Vagina (tissue), 2 donors: Measurements from ENCODE around the gene TRPV3. TPM values are rescaled to one million over a fixed set of nuclear protein-coding genes. Genes with fewer than 3 reads are reported as not detected.

Experiments
- DNase-seq, 2 donors: peaks; one replicate each; pipeline ENCODE4 v3.0.0-alpha.2; 2017; ENCODE audit errors: extremely low spot score in 2 of 2
- H3K27ac ChIP-seq: fragments of 200-600 bp; sonication (generic); one replicate; pipeline ENCODE4 v1.5.1; 2019
- H3K27me3 ChIP-seq: fragments of 200-600 bp; sonication (generic); one replicate; pipeline ENCODE4 v1.5.1; 2019
- H3K36me3 ChIP-seq, 2 donors: fragments of 200-600 bp; sonication (generic); one replicate each; pipeline ENCODE4 v1.5.1; 2017 to 2019
- H3K4me1 ChIP-seq: fragments of 200-600 bp; sonication (generic); one replicate; pipeline ENCODE4 v1.5.1; 2019
- H3K4me3 ChIP-seq, 2 donors: fragments of 200-600 bp; sonication (generic); 1 replicate in 1 of 2; 2 replicates in 1 of 2; pipeline ENCODE4 v1.5.1; 2016 to 2019
- H3K9me3 ChIP-seq: fragments of 200-600 bp; sonication (generic); one replicate; pipeline ENCODE4 v1.5.1; 2019
- CTCF ChIP-seq, 3 experiments: fragments of 450-650 bp in 2 of 3; fragments of 200-600 bp in 1 of 3; sonication (generic) in 1 of 3; IDR thresholded peaks; one replicate each; pipeline ENCODE4 v1.5.1; 2017 to 2019; ENCODE audit warnings: antibody characterized with exemption in 3 of 3, mild to moderate bottlenecking in 2 of 3, moderate library complexity in 2 of 3
- POLR2A ChIP-seq, 2 donors: fragments of 450-650 bp; IDR thresholded peaks; one replicate each; pipeline ENCODE4 v1.6.1; 2017; ENCODE audit warnings: antibody characterized with exemption in 2 of 2, mild to moderate bottlenecking in 2 of 2, moderate library complexity in 2 of 2
- POLR2AphosphoS5 ChIP-seq, 2 donors: sonication (generic); formaldehyde crosslinking; IDR thresholded peaks; one replicate each; pipeline ENCODE4 v1.9.0; 2017; ENCODE audit warnings: antibody characterized with exemption in 2 of 2, mild to moderate bottlenecking in 2 of 2, low read depth in 1 of 2; ENCODE audit not compliant: insufficient read depth in 1 of 2
- intact Hi-C: fragments of 100-400 bp; cut with DNase I; formaldehyde crosslinking; loops from one replicate; pipeline ENCODE4 v1.15.1; 2023
- total RNA-seq: library from RNA; depleted of rRNA; stranded (reverse); fragments of >200 nt; gene quantifications from one replicate; pipeline ENCODE4 v1.2.3, GENCODE V29; 2016

The TRPV3 gene
- total RNA-seq, 1 donor from 2014 or later, result 3.2 TPM

- Histone ChIP-seq H3K4me1 (no peaks in the 10 kb centered on the region), H3K36me3 (peaks cover 0 to 12% of the 10 kb centered on the region in 2 donors), H3K4me3 (no peak overlapping the region), H3K27me3 (no peaks in the 10 kb centered on the region), H3K27ac (no peak overlapping the region), H3K9me3 (no peaks in the 10 kb centered on the region)
- TF ChIP-seq POLR2A (IDR thresholded peaks at IDR 0.05) (no peak), CTCF (IDR thresholded peaks at IDR 0.05) (no peak), POLR2AphosphoS5 (IDR thresholded peaks at IDR 0.05; ENCODE audit: insufficient read depth in 1 of 2, low read depth in 1 of 2) (no peak)
- intact Hi-C loops, result no loop called here
- no peak for DNase-seq
Measured at GRCh38 chr17:3594051-3594800, 36.6 kb upstream of the TRPV3 start.

- DNase-seq, result no peak
- H3K4me3 ChIP-seq, result no peak overlapping the region
- no peak overlapping the region for H3K27ac ChIP-seq
- H3K9me3 ChIP-seq, result no peaks in the 10 kb centered on the region
- H3K36me3 ChIP-seq, result peaks cover 0 to 12% of the 10 kb centered on the region in 2 donors
- H3K27me3 ChIP-seq, result no peaks in the 10 kb centered on the region
- TF ChIP-seq POLR2AphosphoS5 (IDR thresholded peaks at IDR 0.05; ENCODE audit: insufficient read depth in 1 of 2, low read depth in 1 of 2) (no peak), CTCF (IDR thresholded peaks at IDR 0.05) (no peak), POLR2A (IDR thresholded peaks at IDR 0.05) (no peak)
- no peaks in the 10 kb centered on the region for H3K4me1 ChIP-seq
- intact Hi-C loops, result no loop called here
Measured at GRCh38 chr17:3593384-3593783, 35.8 kb upstream of the TRPV3 start.

GRCh38 chr17:3592216-3592860, 34.7 kb upstream of the TRPV3 start:
- no peaks in the 10 kb centered on the region for H3K4me1 ChIP-seq
- intact Hi-C loops, result no loop called here
- H3K36me3 ChIP-seq, result peaks cover 0 to 12% of the 10 kb centered on the region in 2 donors
- H3K9me3 ChIP-seq, result no peaks in the 10 kb centered on the region
- H3K4me3 ChIP-seq, result no peak overlapping the region
- DNase-seq, result no peak
- no peaks in the 10 kb centered on the region for H3K27me3 ChIP-seq
- no peak overlapping the region for H3K27ac ChIP-seq
- no peak for TF ChIP-seq POLR2AphosphoS5 (IDR thresholded peaks at IDR 0.05; ENCODE audit: insufficient read depth in 1 of 2, low read depth in 1 of 2)
- no peak for TF ChIP-seq CTCF (IDR thresholded peaks at IDR 0.05)
- no peak for TF ChIP-seq POLR2A (IDR thresholded peaks at IDR 0.05)

GRCh38 chr17:3590768-3591167, 33.2 kb upstream of the TRPV3 start:
- H3K4me3 ChIP-seq, result no peak overlapping the region
- DNase-seq, result no peak
- no peaks in the 10 kb centered on the region for H3K4me1 ChIP-seq
- TF ChIP-seq POLR2AphosphoS5 (IDR thresholded peaks at IDR 0.05; ENCODE audit: insufficient read depth in 1 of 2, low read depth in 1 of 2), result no peak
- no peak for TF ChIP-seq CTCF (IDR thresholded peaks at IDR 0.05)
- no peak for TF ChIP-seq POLR2A (IDR thresholded peaks at IDR 0.05)
- no peaks in the 10 kb centered on the region for H3K9me3 ChIP-seq
- intact Hi-C loops, result no loop called here
- no peak overlapping the region for H3K27ac ChIP-seq
- H3K27me3 ChIP-seq, result no peaks in the 10 kb centered on the region
- H3K36me3 ChIP-seq, result peaks cover 0 to 27% of the 10 kb centered on the region in 2 donors

- no peak for DNase-seq
- TF ChIP-seq CTCF (IDR thresholded peaks at IDR 0.05), result no peak
- no peak for TF ChIP-seq POLR2AphosphoS5 (IDR thresholded peaks at IDR 0.05; ENCODE audit: insufficient read depth in 1 of 2, low read depth in 1 of 2)
- no peak for TF ChIP-seq POLR2A (IDR thresholded peaks at IDR 0.05)
- intact Hi-C loops, result no loop called here
- no peak overlapping the region for H3K4me3 ChIP-seq
- peaks cover 0 to 30% of the 10 kb centered on the region in 2 donors for H3K36me3 ChIP-seq
- H3K27ac ChIP-seq, result no peak overlapping the region
- no peaks in the 10 kb centered on the region for H3K9me3 ChIP-seq
- no peaks in the 10 kb centered on the region for H3K4me1 ChIP-seq
- no peaks in the 10 kb centered on the region for H3K27me3 ChIP-seq
Measured at GRCh38 chr17:3590231-3590630, 32.6 kb upstream of the TRPV3 start.
